Measurements from ENCODE around the gene HPCAL4.

DNA sequence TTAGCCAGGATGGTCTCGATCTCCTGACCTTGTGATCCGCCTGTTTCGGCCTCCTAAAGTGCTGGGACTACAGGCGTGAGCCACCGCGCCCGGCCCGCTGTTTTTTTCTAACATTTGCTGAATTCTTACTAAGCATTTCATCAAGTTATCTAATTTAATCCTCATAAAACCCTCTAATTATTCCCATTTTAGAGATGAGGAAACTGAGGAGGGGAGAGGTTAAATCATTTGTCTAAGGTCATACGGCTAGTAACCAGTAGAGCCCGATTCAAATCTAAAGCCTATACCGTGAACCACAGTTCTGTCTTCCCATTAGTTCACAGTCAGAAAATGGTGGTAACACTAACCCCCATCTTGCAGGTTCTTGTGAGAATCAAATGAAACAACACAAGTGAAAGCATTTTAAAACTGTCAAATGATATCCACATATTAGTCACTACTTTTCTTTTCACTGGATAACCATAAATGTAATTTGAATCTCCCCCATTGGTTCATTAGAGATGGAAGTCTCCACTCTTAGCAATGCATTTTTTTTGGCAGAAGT lies 62.4 kb downstream of the HPCAL4 start:
- TF ChIP-seq CTCF (conservative IDR thresholded peaks at IDR 0.05 in 1 of 2, IDR thresholded peaks at IDR 0.05 in 1 of 2; ENCODE audit: extremely low read depth in 1 of 2, insufficient read depth in 1 of 2, low read depth in 1 of 2, low read length in 2 of 2) (no peak), EZH2 (IDR thresholded peaks at IDR 0.05; ENCODE audit: borderline replicate concordance, low read length) (no peak)

All from mammary epithelial cell (primary cell).